ENCODE data around the gene UBAC1. TPM values are rescaled to one million over a fixed set of nuclear protein-coding genes. Genes with fewer than 3 reads are reported as not detected.
"Not testable (repeated sequence)": the region's sequence is repeated elsewhere in the genome, so short reads cannot be mapped to it uniquely, and the experiment has no call there.

The UBAC1 gene
- total RNA-seq, 1 experiment from 2014 or later: 75.3 TPM

DNA sequence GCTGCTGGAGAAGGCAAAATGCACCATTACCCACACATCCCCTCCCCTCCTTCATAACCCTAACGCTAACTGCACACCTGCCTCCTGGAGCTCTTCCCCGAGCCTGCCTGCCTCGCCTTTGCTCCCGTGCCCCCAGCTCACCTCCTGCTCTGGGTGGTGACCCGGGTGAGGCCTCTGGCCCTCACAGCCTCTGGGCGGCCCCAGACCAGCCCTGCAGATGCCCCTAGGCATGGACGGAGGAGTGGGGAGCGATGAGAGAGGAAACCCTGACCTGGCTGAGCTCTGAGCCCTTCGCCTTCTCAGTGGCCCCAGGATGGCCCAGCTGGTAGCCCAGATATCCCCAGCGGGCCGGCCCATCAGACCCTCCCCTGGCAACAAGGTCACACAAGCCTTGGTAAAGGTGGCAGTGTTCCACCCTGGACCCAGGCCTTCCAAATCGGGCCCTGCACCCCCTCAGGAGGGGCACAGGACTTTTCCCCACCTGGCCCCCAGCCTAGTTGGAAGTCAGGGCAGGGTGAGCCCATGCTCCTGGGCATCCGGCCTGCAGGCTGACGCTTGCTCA lies 39.3 kb downstream of the UBAC1 start:
- DNase-seq (ENCODE audit: low read depth): no peak

DNA sequence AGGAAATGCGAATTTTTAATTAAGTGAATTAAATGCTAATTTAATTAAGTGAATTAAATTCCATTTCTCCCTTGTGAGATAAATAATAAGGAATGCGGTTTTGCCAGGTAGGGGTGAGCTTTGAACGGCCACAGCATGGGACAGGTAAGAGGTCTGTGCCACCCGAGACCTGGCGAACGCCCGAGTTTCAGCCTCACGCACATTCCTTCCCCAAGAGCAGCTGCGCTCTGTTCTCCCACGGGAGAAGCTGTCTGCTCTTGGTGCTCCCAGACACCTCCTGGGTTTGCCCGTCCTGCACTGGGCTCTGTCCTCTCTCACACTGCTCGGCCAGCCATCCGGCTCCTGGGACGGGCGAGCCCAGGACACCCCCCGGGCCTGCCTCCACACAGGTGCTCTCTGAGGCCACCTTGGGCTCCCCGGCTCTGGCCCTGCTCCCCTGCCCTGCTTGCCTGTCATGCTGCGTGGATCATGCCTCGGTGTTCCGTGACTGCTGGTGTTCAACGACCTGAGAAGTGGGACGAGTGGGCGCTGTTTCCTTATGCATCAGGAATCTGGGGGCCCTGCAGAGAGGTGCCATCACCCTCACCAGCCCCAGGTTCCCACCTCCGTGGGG lies 40.1 kb downstream of the UBAC1 start:
- DNase-seq (ENCODE audit: low read depth): no peak

DNA sequence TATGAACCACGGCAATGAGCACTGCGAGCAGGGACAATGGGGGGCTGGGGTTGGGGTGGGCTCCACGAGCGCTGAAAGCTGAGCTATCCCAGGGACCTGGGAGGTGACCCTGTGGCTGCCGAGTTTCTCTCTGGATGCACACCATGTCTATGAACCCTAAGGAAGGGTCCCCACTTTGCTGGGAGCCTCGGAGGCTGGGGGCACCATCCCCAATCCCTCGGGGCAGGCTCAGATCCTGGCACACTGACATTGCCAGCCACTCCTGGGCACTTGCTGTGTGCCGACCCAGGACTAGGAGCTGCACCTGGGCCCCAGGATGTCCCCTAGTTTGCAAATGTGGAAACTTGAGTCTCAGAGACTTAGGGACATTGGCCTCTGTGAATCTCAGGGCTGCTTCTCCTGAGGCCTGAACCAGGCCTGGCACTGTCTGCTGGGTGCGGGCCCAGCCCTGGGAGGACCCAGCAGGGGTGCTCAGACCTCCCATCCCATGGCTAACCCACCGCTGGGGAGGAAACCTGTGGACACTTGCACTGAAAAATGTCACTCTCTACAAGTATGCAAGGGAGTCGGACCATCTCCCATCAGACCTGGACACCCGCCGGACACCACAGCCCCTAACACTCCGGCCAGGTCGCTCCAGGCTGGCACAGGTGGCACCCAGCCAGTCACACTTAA lies 40.8 kb downstream of the UBAC1 start:
- DNase-seq (ENCODE audit: low read depth): no peak

DNA sequence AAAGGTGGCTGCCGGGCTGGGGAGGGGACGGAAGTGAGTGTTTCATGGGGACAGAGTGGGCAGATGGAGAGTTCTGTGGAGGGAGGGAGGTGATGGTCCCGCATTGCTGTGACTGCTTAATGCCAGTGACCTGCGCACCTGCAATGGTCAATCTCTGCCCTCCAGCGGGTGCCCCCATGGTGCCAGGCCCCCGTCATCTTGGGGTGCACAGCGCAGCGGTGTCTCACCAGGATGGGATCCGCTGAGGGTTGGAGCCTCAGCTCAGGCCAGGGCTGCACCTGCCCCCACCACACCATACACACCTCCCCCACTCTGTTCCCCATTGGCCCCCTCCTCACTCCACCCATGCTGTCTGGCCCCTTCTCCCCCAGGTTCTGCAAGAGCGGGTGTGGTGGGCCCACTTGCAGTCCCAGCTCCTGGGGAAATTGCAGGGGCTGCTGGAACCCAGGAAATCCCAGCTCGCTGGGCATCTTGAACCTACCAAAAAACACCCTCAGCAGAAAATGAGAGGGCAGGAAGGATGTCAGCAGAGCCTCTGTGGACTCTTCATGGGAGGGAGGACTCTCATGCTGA lies 41.8 kb downstream of the UBAC1 start:
- no peak for DNase-seq (ENCODE audit: low read depth)

DNA sequence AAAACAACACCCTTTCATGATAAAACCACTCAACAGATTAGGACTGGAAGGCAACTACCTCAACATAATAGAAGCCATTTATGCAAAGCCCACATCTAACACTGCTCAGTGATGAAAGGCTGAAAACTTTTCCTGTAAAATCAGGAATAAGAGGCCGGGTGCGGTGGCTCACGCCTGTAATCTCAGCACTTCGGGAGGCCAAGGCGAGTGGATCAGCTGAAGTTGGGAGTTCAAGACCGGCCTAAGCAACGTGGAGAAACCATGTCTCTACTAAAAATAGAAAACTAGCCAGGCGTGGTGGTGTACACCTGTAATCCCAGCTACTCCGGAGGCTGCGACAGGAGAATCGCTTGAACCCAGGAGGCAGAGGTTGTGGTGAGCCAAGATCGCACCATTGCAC lies 44.9 kb downstream of the UBAC1 start:
- DNase-seq (ENCODE audit: low read depth): not testable (repeated sequence)

DNA sequence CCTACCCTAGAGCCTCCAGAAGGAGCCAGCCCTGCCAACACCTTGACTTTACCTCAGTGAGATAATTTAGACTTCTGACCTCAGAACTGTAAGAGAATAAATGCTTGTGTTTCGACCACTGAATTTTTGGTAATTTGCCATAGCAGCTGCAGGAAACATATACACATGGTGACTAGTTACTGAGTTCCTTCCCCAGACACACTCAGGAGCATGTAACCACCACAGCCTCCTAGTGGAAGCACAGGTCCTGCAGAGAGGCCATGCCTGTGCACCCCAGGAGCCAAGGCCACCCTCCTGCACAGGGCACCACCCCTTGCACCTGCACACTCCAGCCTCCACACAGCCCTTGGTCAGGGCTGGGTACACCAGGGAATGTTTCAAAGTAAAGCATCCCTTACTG lies 46.3 kb downstream of the UBAC1 start:
- DNase-seq (ENCODE audit: low read depth): peak; percentile 68

DNA sequence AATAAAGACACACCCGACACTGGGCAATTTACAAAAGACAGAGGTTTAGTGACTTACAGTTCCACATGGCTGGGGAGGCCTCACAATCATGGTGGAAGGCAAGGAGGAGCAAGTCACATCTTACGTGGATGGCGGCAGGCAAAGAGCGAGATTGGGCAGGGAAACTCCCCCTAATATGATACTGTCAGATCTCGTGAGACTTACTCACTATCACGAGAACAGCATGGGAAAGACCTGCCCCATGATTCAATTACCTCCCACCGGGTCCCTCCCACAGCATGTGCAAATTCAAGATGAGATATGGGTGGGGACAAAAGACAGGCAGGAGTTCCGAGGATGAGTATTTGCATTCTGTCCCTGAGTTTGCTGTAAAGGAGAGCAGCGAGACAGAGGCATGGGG lies 49.9 kb downstream of the UBAC1 start:
- not testable (repeated sequence) for DNase-seq (ENCODE audit: low read depth)

DNA sequence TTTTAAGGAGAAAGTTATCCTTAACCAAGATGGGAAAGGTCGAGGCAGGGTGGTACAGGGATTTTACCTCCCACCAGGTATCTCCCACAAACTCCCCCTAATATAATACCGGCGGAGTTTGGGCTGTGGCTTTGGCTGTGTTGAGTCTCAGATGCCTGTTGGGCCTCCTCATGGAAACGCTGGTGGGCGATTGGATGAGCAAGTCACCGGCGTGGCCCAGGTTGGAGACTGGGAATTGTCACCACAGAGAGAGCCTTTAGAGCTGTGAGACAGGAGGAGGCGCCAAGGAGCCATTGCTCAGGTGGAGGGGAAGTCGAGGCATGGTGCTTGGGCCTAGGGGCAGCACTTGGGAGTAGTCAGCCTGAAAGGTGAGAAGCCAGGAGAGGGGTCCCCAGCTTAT lies 50.4 kb downstream of the UBAC1 start:
- no peak for DNase-seq (ENCODE audit: low read depth)

DNA sequence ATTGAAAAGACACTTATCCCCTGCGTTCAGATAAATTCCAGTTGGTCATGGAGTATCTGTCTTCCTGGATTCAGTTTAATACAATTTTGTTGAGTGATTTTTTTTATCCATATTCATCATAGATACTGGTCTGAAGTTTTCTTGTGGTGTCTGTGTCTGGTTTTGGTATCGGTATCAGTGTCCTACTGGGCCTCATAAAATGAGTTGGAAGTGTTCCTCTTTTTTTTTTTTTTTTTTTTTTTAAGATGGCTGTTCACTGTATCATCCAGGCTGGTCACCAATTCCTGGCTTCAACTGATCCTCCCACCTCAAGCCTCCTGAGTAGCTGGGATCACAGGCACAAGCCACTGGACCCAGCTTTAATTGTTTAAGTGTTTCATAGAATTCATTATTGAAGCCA lies 51.0 kb downstream of the UBAC1 start:
- DNase-seq (ENCODE audit: low read depth): no peak

DNA sequence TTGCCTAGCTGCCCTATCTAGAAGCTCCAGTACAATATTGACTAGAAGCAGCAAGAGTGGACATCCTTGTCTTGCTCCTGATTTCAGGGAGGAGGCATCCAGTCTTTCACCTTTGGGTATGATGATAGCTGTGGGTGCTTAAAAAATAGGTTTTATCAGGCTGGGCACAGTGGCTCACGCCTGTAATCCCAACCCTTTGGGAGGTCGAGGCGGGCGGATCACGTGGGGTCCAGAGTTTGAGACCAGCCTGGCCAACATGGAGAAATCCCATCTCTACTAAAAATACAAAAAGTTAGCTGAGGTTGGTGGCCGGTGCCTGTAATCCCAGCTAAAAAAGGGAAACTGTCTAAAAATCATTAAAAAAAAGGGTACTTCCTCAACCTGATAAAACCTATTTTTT lies 51.8 kb downstream of the UBAC1 start:
- no peak for DNase-seq (ENCODE audit: low read depth)

DNA sequence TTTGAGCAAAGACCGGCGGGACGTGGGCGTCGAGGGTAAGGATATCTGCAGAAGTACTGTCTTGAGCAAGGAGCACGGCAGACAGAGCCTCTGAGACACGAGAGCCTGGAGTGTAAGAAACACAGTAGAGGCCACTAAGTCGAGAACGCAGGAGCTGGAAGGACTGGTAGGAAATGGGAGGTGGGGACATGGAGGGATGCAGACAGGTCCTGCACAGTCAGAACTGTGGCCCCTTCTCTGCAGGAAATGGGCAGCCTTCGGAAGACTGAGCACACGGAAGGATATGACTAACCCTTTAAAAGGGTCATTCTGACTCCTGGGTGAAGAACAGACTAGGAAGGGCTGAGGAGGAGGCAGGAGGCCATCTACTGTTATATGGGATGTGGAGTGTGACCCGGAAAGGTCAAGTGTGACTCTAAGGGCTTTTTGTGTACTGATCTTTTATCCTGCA lies 52.4 kb downstream of the UBAC1 start:
- no peak for DNase-seq (ENCODE audit: low read depth)

DNA sequence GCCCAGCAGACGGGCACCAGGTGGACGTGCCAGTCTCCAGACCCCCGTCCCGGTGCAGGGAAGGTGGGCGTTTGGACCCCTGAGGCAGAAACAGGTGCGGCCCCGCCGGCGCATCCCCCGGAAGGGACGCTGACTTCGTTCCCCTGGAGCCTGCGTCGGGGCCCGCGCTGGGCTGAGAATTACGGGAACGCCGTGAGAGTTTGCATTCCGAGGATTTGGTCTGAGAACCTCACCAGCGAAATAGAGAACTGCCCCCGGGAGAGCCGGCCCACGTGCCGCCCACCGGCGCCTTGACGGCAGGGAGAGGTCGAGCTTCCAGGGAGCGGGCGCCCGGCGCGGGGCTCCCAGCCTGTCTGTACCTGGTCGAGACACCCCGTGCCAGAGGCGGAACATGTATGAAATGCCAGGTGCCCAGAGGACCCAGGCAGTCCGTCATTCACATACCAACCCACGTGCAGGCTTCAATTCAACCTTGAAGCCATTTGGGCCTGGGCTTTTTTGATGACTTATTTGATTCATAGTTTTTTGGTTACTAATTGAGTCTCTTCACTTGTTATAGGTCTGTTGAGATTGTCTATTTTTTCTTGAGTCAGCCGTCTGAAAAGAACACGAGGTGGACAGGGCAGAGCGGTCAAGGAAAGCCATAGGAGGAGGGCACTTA lies 53.0 kb downstream of the UBAC1 start:
- no peak for DNase-seq (ENCODE audit: low read depth)

DNA sequence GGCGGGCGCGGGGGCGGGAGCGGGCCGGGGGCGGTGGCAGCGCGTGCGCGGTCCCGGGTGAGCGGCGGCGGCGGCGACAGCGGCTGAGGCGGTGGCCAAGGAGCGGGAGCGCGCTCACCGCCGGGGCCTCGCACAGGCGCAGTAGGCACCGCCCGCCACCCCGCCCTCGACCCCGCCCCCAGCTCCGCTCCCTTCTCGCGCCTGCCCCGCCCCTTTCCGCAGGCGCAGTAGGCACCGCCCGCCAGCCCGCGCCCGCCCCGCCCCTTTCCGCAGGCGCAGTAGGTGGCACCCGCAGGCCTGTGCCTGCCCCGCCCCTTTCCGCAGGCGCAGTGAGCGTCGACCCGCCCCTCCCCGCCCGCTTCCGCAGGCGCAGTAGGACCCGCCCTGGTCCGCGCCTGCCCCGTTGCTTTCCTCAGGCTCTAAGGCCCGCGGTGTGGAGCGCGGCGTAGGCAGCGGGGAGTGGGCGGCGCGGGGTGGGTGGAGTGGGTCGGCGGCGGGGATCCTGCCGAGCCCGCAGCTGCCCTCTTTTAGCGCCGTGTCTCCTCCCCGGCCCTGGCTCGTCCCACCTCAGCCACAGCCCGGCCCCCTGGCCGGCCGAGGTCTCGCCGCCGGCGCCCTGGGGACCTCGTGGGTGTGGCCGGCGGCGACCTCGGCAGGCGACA lies 53.6 kb downstream of the UBAC1 start, which contains the start of gene CAMSAP1:
Gene CAMSAP1 (minus strand): TSS at position 116 of the 662 bp plus-strand sequence. CDS start 387 bp downstream, outside the sequence.
- DNase-seq (ENCODE audit: low read depth): peak; percentile 89

DNA sequence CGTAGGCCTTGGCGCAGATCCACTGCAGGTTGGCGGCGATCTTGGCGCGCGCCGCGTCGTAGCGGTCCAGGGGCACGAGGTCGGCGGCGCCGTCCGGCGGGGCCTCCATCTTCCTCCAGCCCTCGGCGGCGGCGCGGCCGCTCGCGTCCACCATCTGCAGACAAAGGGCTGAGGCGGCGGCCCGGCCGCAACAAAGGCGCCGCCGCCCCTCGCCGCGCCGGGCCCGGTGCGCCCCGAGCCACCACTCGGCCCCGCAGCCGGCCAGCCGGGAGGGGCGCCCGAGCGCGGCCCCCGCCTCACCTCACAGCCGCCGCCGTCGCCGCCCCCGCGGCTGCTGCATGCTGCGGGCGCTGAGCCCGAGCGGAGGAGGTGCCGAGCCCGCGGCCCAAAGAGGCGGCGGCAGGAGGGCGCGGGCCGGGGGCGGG lies 54.2 kb downstream of the UBAC1 start:
- no peak for DNase-seq (ENCODE audit: low read depth)

DNA sequence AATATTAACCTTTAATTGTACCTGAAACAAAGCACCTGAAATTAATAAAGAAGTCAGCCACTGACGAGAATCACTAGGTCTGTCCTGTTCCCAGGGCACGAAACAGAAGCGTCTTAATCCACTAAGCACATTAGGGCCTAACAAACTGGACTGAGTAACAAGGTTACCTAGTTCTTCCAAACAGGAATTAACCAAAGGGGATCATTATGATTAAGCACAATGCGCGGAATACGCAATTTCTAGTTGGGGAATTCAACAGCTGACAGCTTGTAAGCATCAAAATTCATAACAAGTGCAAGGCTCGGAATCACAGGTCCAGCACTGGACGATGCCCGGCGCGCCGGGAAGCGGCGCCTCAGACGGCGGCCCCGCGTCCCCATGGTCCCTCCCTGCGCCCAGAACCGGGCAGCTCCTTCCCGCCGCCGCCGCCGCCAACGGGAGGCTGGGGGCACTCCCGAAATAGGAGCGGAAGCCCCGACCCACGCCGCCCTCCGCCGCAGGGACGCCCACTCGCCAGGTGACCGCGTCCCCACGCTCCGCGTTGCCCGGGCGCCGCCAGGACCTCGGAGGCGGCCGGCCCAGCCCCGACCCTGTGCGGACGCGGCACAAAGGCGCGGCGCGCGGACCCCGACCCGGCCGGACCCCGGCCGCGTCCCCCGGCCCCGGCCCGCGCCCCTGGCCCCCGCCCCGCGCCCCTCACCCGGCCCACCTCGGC lies 54.7 kb downstream of the UBAC1 start:
- peak; percentile 45 for DNase-seq (ENCODE audit: low read depth)

DNA sequence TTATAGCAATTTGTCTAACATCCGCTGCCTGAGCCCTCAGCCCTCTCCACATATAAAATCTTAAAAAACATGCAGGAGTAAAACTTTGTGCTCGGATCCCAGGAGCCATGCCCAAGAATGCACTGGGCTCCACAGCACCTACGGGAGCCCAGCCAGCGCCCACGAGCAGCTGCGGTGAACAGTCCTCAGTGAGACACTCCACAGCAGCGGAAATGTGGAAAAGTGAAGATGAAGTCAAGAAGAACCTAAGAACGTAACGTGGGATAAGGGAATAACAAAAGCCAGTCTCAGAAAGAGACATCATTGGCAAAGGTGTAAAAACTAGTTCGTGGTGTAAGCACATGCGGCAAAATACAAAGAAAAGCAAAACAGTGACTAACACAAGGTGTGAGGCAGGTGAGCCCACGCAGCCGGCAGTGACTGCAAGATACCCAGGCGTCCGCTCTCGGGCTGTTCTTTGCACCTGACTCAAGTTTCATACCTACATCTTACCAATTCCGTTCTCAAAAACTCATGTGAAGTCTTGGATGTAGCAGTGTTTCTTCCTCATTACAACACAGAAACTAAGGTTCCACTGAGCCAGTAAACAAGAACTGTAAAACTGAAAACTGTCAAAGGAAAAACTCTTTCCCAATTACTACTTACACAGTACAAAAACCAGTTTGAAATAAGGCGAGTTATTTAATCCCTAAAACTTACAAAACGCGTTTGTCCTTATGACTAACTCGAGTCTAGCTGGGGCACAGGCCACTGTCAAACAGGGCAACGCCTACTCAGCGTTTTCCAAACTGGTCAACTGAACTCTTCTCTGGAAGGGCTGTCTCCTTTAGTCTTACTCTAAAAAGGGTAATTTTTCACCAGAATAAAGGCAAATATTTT lies 55.6 kb downstream of the UBAC1 start:
- peak; percentile 42 for DNase-seq (ENCODE audit: low read depth)

DNA sequence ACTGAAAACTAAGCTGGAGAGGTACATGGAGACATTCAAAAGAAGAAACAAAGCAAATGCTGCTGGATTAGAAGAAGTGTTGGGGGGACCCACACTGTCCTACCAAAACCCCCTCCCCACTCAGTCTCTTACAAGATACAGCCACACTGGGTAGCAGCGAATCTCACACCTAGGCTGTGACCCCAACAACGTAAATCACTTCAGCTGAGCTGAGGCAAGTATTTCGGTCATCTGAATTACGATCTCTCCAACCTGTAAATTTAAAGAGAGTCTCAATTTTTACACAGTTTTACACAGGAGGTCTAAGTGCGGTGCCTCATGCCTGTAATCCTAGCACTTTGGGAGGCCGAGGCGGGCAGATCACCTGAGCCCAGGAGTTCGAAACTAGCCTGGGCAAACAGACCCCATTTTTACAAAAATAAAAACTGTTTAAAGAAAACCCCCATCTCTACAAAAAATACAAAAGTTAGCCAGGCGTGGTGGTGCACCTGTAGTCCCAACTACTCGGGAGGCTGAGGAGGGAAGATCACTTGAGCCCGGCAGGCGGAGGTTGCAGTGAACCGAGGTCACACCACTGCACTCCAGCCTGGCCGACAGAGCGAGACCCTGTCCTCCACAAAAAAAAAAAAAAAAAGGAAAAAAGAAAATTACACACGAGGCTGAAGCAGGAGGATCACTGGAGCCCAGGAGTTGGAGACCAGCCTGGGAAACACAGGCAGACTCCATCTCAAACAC lies 57.2 kb downstream of the UBAC1 start:
- DNase-seq (ENCODE audit: low read depth): no peak

DNA sequence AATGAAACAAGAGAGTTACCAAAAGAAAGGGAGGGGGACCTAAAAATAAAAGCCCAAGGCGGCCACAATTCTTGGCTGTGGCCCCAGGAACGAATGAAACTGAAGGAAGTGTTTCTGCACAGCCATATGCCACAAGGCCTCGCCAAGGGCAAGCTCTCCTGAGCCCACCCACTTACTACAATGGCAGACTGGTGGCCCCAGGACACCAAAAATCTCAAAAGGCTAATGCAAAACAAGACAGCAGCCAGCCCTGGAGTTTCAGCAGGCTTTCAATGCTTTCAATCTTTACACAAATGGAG lies 57.9 kb downstream of the UBAC1 start:
- DNase-seq (ENCODE audit: low read depth): no peak

DNA sequence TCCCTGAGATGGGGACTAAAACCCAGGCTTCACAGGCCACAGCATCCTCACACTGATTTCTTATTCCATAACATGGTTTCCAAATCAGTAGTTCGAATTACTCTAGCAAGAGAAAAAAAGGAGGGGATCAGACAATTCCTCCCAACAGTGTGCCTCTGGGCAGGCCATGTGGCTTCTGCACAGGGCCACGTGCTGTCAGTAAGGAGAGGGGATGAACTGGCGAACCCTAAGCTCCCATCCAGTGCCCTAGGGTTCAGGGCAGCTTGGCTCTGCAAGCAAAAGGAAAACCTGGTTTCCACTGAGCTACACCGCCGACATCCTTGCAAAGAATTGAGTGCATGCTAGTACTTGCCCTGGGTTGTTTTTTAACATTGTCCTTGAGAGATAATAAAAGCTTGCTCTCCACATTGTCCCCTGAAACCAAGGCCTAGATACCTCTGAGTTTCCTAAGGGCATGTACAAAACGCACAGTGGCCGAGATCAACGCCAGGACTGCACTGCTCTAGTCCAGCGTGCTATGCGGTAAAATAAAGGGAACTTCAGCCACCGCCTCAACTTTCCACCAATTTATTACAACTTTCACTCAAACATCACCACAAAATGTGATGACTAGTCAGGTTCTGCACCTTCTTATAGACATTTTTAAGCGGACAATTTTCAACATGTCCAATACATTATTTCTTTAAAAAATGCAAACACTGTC lies 58.4 kb downstream of the UBAC1 start:
- no peak for DNase-seq (ENCODE audit: low read depth)
